Astrocyte (in vitro differentiated cells and primary cell): Measurements from ENCODE around the gene GALNT18.

Experiments used
- CTCF ChIP-seq: IDR thresholded peaks from 2 replicates; pipeline ENCODE4 v1.5.1; 2011; ENCODE audit warnings: low read depth, mild to moderate bottlenecking, inconsistent platforms, low read length, moderate library complexity; ENCODE audit not compliant: insufficient read depth
- EZH2 ChIP-seq: IDR thresholded peaks from 2 replicates; pipeline ENCODE4 v1.6.1; 2012; ENCODE audit warnings: mild to moderate bottlenecking, low read length, inconsistent platforms; ENCODE audit not compliant: insufficient read depth

DNA sequence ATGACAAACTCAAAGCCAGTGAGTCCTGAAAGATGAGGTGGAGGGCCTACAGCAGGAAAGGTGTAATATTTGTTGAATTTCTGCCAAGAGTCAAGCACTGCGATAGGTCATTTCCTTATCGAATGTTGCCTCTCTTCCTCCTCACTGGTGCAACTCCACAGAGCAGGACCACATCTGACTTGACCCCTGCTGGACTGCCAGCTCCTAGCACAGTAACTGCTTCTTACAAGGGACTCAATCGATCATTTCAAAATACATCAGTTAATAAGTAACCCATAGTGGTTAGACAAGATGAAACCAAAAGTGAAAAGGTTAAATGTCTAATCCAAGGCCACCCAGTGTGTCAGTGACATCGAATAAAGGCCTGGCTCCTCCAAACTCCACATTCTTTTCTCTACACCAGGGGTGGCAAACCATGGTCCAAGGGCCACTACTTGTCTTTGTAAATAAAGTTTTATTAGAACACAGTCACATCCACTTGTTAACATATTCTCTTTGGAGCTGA is 170.3 kb downstream of the GALNT18 start:
- TF ChIP-seq CTCF (no peak), EZH2 (no peak)
